ENCODE measurements around the gene NEGR1. TPM values are rescaled to one million over a fixed set of nuclear protein-coding genes. Genes with fewer than 3 reads are reported as not detected.

NEGR1 gene
- total and polyA plus RNA-seq, 2 experiments from 2014 or later: 0.57 to 0.94 TPM

- Mint-ChIP-seq H3K4me3 (no peak overlapping the region), H3K9me3 (no peaks in the 10 kb centered on the region), H3K27me3 (ENCODE audit: insufficient read depth, low read depth, poor library complexity) (no peaks in the 10 kb centered on the region), H3K36me3 (ENCODE audit: low read depth) (no peaks in the 10 kb centered on the region), H3K4me1 (no peaks in the 10 kb centered on the region; the same call in 2 of the 3 replicates), H3K27ac (no peak overlapping the region)
- H3K9me2 ChIP-seq (ENCODE audit: insufficient read depth): no peaks in the 10 kb centered on the region
- no peak for ATAC-seq
- H3K79me2 ChIP-seq (replicated peaks; ENCODE audit: insufficient read depth): no peaks in the 10 kb centered on the region
- no peaks in the 10 kb centered on the region for H4K20me1 ChIP-seq (replicated peaks; ENCODE audit: insufficient read depth)
- H3K4me2 ChIP-seq: no peak overlapping the region
- no peak overlapping the region for H2AFZ ChIP-seq
- H3K27ac ChIP-seq (ENCODE audit: low read depth): no peak overlapping the region
- no peaks in the 10 kb centered on the region for H3K27me3 ChIP-seq (ENCODE audit: insufficient read depth)
- no peak overlapping the region for H3K4me3 ChIP-seq
- no peaks in the 10 kb centered on the region for H3K4me1 ChIP-seq (ENCODE audit: insufficient read depth)
- no peak for DNase-seq (ENCODE audit: low spot score)
- H3K36me3 ChIP-seq (ENCODE audit: insufficient read depth): no peaks in the 10 kb centered on the region
- H3F3A ChIP-seq (replicated peaks; ENCODE audit: low read depth): no peaks in the 10 kb centered on the region
- TF ChIP-seq CTCF (conservative IDR thresholded peaks at IDR 0.05; ENCODE audit: low read depth in 2 of 2): no peak
- no peak for TF ChIP-seq EZH2phosphoT487 (IDR thresholded peaks at IDR 0.05; ENCODE audit: unreplicated experiment)
- no peak for TF ChIP-seq POLR2AphosphoS5 (IDR thresholded peaks at IDR 0.05; ENCODE audit: low read depth)
- TF ChIP-seq JUNB (IDR thresholded peaks at IDR 0.05; ENCODE audit: unreplicated experiment): no peak
- no peak for TF ChIP-seq REST (IDR thresholded peaks at IDR 0.05; ENCODE audit: unreplicated experiment)
- no peak for TF ChIP-seq NANOG (IDR thresholded peaks at IDR 0.05; ENCODE audit: borderline replicate concordance)
- no peak for TF ChIP-seq CREB1 (CRISPR knock-in tag; IDR thresholded peaks at IDR 0.05; ENCODE audit: low read depth)
- TF ChIP-seq ETS1 (IDR thresholded peaks at IDR 0.05): no peak
- no peak for TF ChIP-seq ZNF462 (CRISPR knock-in tag; IDR thresholded peaks at IDR 0.05)
- TF ChIP-seq STAT1 (IDR thresholded peaks at IDR 0.05; ENCODE audit: unreplicated experiment): no peak
- TF ChIP-seq ZNF114 (CRISPR knock-in tag; IDR thresholded peaks at IDR 0.05): no peak
- TF ChIP-seq EZH2 (IDR thresholded peaks at IDR 0.05; ENCODE audit: low read depth, unreplicated experiment): no peak
- TF ChIP-seq ZNF331 (CRISPR knock-in tag; IDR thresholded peaks at IDR 0.05; ENCODE audit: low read depth): no peak
These were observed 301.8 kb downstream of the NEGR1 start for GRCh38 chr1:71980556-71980955.

Data from GM23338 (cell line).